Progenitor cell of endocrine pancreas (in vitro differentiated cells): ENCODE results near the gene CTCFL. TPM values are rescaled to one million over a fixed set of nuclear protein-coding genes. Genes with fewer than 3 reads are reported as not detected.

ENCODE experiments used
- DNase-seq: peaks from one replicate; pipeline ENCODE4 v3.0.0; 2021; ENCODE audit warnings: low spot score; ENCODE audit not compliant: unreplicated experiment
- H3K27ac Mint-ChIP-seq: 2 replicates; pipeline ENCODE4 v1.8.0; 2021; ENCODE audit warnings: mild to moderate bottlenecking, moderate library complexity, mixed read lengths
- H3K27me3 Mint-ChIP-seq: 2 replicates; pipeline ENCODE4 v1.8.0; 2021; ENCODE audit warnings: mixed read lengths
- H3K36me3 Mint-ChIP-seq: 2 replicates; pipeline ENCODE4 v1.8.0; 2022; ENCODE audit warnings: mixed read lengths; ENCODE audit not compliant: insufficient read depth
- H3K4me1 Mint-ChIP-seq: 2 replicates; pipeline ENCODE4 v1.8.0; 2021; ENCODE audit warnings: low read depth, mixed read lengths
- H3K4me3 Mint-ChIP-seq: 2 replicates; pipeline ENCODE4 v1.8.0; 2021; ENCODE audit warnings: low read depth, mild to moderate bottlenecking, moderate library complexity, mixed read lengths
- H3K9me3 Mint-ChIP-seq: 2 replicates; pipeline ENCODE4 v1.8.0; 2021; ENCODE audit warnings: low read depth, mixed read lengths
- CTCF ChIP-seq: fragments of 200-600 bp; sonication (generic); IDR thresholded peaks from one replicate; pipeline ENCODE4 v1.5.0; 2021; ENCODE audit warnings: antibody characterized with exemption, mild to moderate bottlenecking; ENCODE audit not compliant: unreplicated experiment
- total RNA-seq: library from RNA; stranded (reverse); gene quantifications from 2 replicates; pipeline ENCODE4 v1.2.1, GENCODE V29; 2021

CTCFL gene
- total RNA-seq, 1 donor from 2014 or later: not detected

- Mint-ChIP-seq H3K9me3 (no peaks in the 10 kb centered on the region), H3K27ac (no peak overlapping the region), H3K4me3 (no peak overlapping the region), H3K36me3 (no peaks in the 10 kb centered on the region), H3K27me3 (peaks cover 10% of the 10 kb centered on the region), H3K4me1 (no peaks in the 10 kb centered on the region)
- peak; percentile 14 for TF ChIP-seq CTCF
- no peak for DNase-seq
These were observed 42.8 kb downstream of the CTCFL start for GRCh38 chr20:57482148-57482547.

- Mint-ChIP-seq H3K27ac (no peak overlapping the region), H3K4me3 (no peak overlapping the region), H3K9me3 (no peaks in the 10 kb centered on the region), H3K36me3 (no peaks in the 10 kb centered on the region), H3K4me1 (no peaks in the 10 kb centered on the region), H3K27me3 (peaks cover 10% of the 10 kb centered on the region)
- no peak for DNase-seq
- no peak for TF ChIP-seq CTCF
These were observed 43.6 kb downstream of the CTCFL start for GRCh38 chr20:57481281-57481711.

GRCh38 chr20:57480444-57481160, 44.3 kb downstream of the CTCFL start:
- no peak for TF ChIP-seq CTCF
- H3K27ac Mint-ChIP-seq: no peak overlapping the region
- H3K4me1 Mint-ChIP-seq: no peaks in the 10 kb centered on the region
- peaks cover 10% of the 10 kb centered on the region for H3K27me3 Mint-ChIP-seq
- no peaks in the 10 kb centered on the region for H3K36me3 Mint-ChIP-seq
- no peaks in the 10 kb centered on the region for H3K9me3 Mint-ChIP-seq
- DNase-seq: no peak
- no peak overlapping the region for H3K4me3 Mint-ChIP-seq

- Mint-ChIP-seq H3K4me3 (no peak overlapping the region), H3K9me3 (no peaks in the 10 kb centered on the region), H3K4me1 (no peaks in the 10 kb centered on the region), H3K36me3 (no peaks in the 10 kb centered on the region), H3K27me3 (peaks cover 14% of the 10 kb centered on the region), H3K27ac (no peak overlapping the region)
- no peak for TF ChIP-seq CTCF
- DNase-seq: no peak
These were observed 45.7 kb downstream of the CTCFL start for GRCh38 chr20:57479196-57479595.

GRCh38 chr20:57478176-57478575, 46.8 kb downstream of the CTCFL start:
- Mint-ChIP-seq H3K27me3 (peaks cover 16% of the 10 kb centered on the region), H3K4me3 (no peak overlapping the region), H3K27ac (no peak overlapping the region), H3K4me1 (no peaks in the 10 kb centered on the region), H3K36me3 (no peaks in the 10 kb centered on the region), H3K9me3 (no peaks in the 10 kb centered on the region)
- TF ChIP-seq CTCF: no peak
- no peak for DNase-seq
